ENCODE measurements around the gene APP. TPM values are rescaled to one million over a fixed set of nuclear protein-coding genes. Genes with fewer than 3 reads are reported as not detected.

The APP gene
- total and polyA plus RNA-seq, 2 of the 13 experiments (the other 11 are each of a cell fraction or from before 2014, with no cell fraction given), result 70.6 to 262 TPM

DNA sequence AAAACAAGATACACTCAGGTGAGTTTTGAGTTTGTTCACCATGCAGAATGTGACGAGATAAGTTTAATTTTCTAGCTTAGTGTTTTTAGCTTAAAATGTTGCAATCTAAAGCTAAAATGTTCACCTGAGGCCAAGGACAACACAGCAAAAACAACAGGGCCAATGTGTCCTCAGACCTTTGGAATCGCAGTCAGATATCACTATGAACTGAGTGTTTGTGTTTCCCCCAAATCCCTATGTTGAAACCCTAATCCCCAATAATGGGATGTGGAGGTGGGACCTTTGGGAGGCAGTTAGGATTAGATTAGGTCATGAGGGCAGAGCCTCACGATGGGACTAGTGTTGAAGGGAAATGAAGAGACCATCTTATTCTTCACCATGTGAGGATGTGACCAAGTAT is 291.4 kb downstream of the APP start (continued):
- TF ChIP-seq ZNF891 (CRISPR knock-in tag; IDR thresholded peaks at IDR 0.05) (no peak), ZNF598 (CRISPR knock-in tag; IDR thresholded peaks at IDR 0.05; ENCODE audit: borderline replicate concordance) (no peak), ZNF766 (CRISPR knock-in tag; IDR thresholded peaks at IDR 0.05; ENCODE audit: borderline replicate concordance) (no peak), HCFC1 (IDR thresholded peaks at IDR 0.05; ENCODE audit: low read depth, low read length) (no peak), U2AF2 (IDR thresholded peaks at IDR 0.05; ENCODE audit: low read depth, low read length) (no peak), AGO2 (optimal IDR thresholded peaks at IDR 0.05; ENCODE audit: low read depth, low read length) (no peak), ZNF792 (CRISPR knock-in tag; IDR thresholded peaks at IDR 0.05) (no peak), ZSCAN22 (CRISPR knock-in tag; IDR thresholded peaks at IDR 0.05) (no peak), CREM (IDR thresholded peaks at IDR 0.05) (peak; percentile 11; the same call in 1 of the 2 replicates), CREM (CRISPR knock-in tag; IDR thresholded peaks at IDR 0.05) (no peak), RARA (CRISPR knock-in tag; IDR thresholded peaks at IDR 0.05) (no peak), ZNF740 (CRISPR knock-in tag; IDR thresholded peaks at IDR 0.05) (no peak), ARID4A (CRISPR knock-in tag; IDR thresholded peaks at IDR 0.05; ENCODE audit: borderline replicate concordance) (no peak), KLF11 (CRISPR knock-in tag; IDR thresholded peaks at IDR 0.05) (no peak), ZNF567 (CRISPR knock-in tag; IDR thresholded peaks at IDR 0.05; ENCODE audit: borderline replicate concordance) (no peak), GPBP1L1 (CRISPR knock-in tag; IDR thresholded peaks at IDR 0.05) (no peak)
- TF ChIP-seq, protein P1, sequence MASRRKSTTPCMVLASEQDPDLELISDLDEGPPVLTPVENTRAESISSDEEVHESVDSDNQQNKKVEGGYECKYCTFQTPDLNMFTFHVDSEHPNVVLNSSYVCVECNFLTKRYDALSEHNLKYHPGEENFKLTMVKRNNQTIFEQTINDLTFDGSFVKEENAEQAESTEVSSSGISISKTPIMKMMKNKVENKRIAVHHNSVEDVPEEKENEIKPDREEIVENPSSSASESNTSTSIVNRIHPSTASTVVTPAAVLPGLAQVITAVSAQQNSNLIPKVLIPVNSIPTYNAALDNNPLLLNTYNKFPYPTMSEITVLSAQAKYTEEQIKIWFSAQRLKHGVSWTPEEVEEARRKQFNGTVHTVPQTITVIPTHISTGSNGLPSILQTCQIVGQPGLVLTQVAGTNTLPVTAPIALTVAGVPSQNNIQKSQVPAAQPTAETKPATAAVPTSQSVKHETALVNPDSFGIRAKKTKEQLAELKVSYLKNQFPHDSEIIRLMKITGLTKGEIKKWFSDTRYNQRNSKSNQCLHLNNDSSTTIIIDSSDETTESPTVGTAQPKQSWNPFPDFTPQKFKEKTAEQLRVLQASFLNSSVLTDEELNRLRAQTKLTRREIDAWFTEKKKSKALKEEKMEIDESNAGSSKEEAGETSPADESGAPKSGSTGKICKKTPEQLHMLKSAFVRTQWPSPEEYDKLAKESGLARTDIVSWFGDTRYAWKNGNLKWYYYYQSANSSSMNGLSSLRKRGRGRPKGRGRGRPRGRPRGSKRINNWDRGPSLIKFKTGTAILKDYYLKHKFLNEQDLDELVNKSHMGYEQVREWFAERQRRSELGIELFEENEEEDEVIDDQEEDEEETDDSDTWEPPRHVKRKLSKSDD (CRISPR knock-in tag; IDR thresholded peaks at IDR 0.05; ENCODE audit: low read depth), result no peak
- TF ChIP-seq, protein P2, sequence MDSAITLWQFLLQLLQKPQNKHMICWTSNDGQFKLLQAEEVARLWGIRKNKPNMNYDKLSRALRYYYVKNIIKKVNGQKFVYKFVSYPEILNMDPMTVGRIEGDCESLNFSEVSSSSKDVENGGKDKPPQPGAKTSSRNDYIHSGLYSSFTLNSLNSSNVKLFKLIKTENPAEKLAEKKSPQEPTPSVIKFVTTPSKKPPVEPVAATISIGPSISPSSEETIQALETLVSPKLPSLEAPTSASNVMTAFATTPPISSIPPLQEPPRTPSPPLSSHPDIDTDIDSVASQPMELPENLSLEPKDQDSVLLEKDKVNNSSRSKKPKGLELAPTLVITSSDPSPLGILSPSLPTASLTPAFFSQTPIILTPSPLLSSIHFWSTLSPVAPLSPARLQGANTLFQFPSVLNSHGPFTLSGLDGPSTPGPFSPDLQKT (CRISPR knock-in tag; IDR thresholded peaks at IDR 0.05; ENCODE audit: borderline replicate concordance), result no peak
- TF ChIP-seq, protein P3, sequence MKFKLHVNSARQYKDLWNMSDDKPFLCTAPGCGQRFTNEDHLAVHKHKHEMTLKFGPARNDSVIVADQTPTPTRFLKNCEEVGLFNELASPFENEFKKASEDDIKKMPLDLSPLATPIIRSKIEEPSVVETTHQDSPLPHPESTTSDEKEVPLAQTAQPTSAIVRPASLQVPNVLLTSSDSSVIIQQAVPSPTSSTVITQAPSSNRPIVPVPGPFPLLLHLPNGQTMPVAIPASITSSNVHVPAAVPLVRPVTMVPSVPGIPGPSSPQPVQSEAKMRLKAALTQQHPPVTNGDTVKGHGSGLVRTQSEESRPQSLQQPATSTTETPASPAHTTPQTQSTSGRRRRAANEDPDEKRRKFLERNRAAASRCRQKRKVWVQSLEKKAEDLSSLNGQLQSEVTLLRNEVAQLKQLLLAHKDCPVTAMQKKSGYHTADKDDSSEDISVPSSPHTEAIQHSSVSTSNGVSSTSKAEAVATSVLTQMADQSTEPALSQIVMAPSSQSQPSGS (CRISPR knock-in tag; IDR thresholded peaks at IDR 0.05), result 0 out of 2 replicates have a peak, but pooled peaks have one; percentile 30
- TF ChIP-seq, protein P4, sequence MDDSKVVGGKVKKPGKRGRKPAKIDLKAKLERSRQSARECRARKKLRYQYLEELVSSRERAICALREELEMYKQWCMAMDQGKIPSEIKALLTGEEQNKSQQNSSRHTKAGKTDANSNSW (CRISPR knock-in tag; IDR thresholded peaks at IDR 0.05; ENCODE audit: borderline replicate concordance), result no peak

Data from HepG2 (cell line).